Prostate gland (tissue), 2 donors: Measurements from ENCODE around the gene GRK3. TPM values are rescaled to one million over a fixed set of nuclear protein-coding genes. Genes with fewer than 3 reads are reported as not detected.

Experiments
- DNase-seq: peaks from one replicate; pipeline ENCODE4 v3.0.0-alpha.2; 2019; ENCODE audit warnings: low spot score
- H3K27ac ChIP-seq, 2 donors: fragments of 200-600 bp; sonication (generic); 2 replicates each; pipeline ENCODE4 v1.5.1; 2017 to 2019
- H3K27me3 ChIP-seq: fragments of 200-600 bp; sonication (generic); replicated peaks from 2 replicates; pipeline ENCODE4 v1.5.1; 2019; ENCODE audit not compliant: insufficient read depth
- H3K36me3 ChIP-seq, 2 donors: fragments of 200-600 bp; sonication (generic); 1 replicate in 1 of 2; 2 replicates in 1 of 2; pipeline versions ENCODE4 v1.5.1 to v1.8.1; 2017 to 2019
- H3K4me1 ChIP-seq: fragments of 200-600 bp; sonication (generic); replicated peaks from 2 replicates; pipeline ENCODE4 v1.5.1; 2019
- H3K4me3 ChIP-seq, 2 donors: fragments of 200-600 bp; sonication (generic); 2 replicates each; pipeline ENCODE4 v1.5.1; 2017 to 2019
- H3K9me3 ChIP-seq: fragments of 200-600 bp; sonication (generic); 2 replicates; pipeline ENCODE4 v1.5.1; 2017
- POLR2A ChIP-seq: fragments of 450-650 bp; IDR thresholded peaks from one replicate; pipeline ENCODE4 v1.6.1; 2016; ENCODE audit warnings: antibody characterized with exemption, mild to moderate bottlenecking
- POLR2AphosphoS5 ChIP-seq: sonication (generic); formaldehyde crosslinking; IDR thresholded peaks from one replicate; pipeline ENCODE4 v1.6.1; 2017; ENCODE audit warnings: antibody characterized with exemption
- WGBS: methylation state at CpG from one replicate; pipeline ENCODE4 v1.1.5; 2018; 5-methylcytosine and 5-hydroxymethylcytosine counted together
- intact Hi-C: fragments of 100-400 bp; cut with DNase I; formaldehyde crosslinking; loops from one replicate; pipeline ENCODE4 v1.14.2; 2022
- total RNA-seq, 2 donors: library from RNA; depleted of rRNA; stranded (reverse); fragments of >200 nt; gene quantifications; one replicate each; pipeline ENCODE4 v1.1.0, GENCODE V29; 2016
- TF ChIP-seq, protein P1 (sequence below), 4 experiments: fragments of 200-600 bp in 2 of 4; fragments of 450-650 bp in 2 of 4; sonication (generic) in 2 of 4; IDR thresholded peaks; 1 replicate in 3 of 4; 2 replicates in 1 of 4; pipeline ENCODE4 v1.5.1; 2016 to 2019; ENCODE audit warnings: antibody characterized with exemption in 4 of 4, mild to moderate bottlenecking in 2 of 4, moderate library complexity in 2 of 4

Gene GRK3
- total RNA-seq, 2 donors from 2014 or later, result 10.2 to 16.9 TPM

DNA sequence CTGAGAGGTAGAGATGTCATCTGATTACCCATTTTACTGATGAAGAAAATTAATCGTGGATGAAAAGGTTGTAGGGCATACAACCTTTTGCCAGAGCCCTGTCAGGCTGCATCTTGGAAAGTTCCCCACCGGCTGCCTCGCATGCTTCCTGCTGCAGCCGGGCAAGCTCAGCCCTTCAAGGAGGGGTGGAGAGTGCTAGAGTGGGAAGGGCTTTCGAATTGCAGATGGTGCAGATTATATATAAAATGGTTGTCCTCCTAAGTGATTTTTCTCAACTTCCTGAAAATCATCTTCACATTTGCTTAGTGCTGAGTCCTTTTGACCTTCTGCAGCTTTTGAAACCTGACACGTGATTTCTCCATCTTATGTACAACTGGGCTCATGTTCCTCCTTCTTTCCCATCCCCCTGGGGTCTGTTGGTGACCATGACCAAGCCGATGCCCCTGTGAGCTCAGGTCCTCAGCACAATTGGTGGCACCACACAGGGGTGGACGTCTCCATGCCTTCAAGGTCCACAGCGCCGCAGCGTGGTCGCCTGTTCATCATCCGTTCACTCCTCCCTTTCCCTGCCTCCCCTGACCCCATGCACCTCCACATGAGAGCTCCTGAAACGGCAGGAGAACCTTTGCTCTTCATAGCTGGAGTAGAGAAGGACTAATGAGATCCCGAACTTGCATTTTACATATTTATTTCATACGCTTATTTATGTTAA lies 129.9 kb downstream of the GRK3 start:
- Histone ChIP-seq H3K36me3 (no peaks in the 10 kb centered on the region), H3K4me1 (no peaks in the 10 kb centered on the region), H3K4me3 (no peak overlapping the region), H3K27ac (no peak overlapping the region), H3K27me3 (no peaks in the 10 kb centered on the region), H3K9me3 (no peaks in the 10 kb centered on the region)
- WGBS, result 89% methylated on average over 16 of the region's 16 CpGs
- no peak for DNase-seq
- intact Hi-C loops, result loop anchor here (10.0 kb wide), 1 partner anchor 150 kb away; no protein-coding TSS in a partner anchor
- TF ChIP-seq POLR2A, result no peak
- no peak for TF ChIP-seq POLR2AphosphoS5
- TF ChIP-seq, protein P1, sequence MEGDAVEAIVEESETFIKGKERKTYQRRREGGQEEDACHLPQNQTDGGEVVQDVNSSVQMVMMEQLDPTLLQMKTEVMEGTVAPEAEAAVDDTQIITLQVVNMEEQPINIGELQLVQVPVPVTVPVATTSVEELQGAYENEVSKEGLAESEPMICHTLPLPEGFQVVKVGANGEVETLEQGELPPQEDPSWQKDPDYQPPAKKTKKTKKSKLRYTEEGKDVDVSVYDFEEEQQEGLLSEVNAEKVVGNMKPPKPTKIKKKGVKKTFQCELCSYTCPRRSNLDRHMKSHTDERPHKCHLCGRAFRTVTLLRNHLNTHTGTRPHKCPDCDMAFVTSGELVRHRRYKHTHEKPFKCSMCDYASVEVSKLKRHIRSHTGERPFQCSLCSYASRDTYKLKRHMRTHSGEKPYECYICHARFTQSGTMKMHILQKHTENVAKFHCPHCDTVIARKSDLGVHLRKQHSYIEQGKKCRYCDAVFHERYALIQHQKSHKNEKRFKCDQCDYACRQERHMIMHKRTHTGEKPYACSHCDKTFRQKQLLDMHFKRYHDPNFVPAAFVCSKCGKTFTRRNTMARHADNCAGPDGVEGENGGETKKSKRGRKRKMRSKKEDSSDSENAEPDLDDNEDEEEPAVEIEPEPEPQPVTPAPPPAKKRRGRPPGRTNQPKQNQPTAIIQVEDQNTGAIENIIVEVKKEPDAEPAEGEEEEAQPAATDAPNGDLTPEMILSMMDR (IDR thresholded peaks at IDR 0.05), result no peak

DNA sequence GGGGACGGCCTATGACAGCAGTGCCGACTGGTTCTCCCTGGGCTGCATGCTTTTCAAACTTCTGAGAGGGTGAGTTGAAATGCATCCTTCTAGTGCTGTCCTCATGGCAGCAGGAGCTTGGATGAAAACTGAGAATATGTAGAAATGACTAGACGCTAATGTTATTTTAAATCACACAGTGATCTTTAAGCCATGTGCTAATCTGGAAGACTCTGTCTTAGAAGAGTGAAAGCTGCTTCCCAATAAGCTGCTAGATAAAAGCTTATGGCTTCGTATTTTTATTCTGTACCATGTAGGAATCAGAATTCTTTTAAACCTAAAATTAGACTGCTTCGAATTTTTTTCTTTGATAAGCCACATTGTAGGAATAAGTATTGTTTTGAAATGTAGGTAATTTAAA lies 130.7 kb downstream of the GRK3 start:
- no peak for DNase-seq
- Histone ChIP-seq H3K27me3 (no peaks in the 10 kb centered on the region), H3K4me3 (no peak overlapping the region), H3K4me1 (no peaks in the 10 kb centered on the region), H3K36me3 (no peaks in the 10 kb centered on the region), H3K27ac (no peak overlapping the region), H3K9me3 (no peaks in the 10 kb centered on the region)
- TF ChIP-seq POLR2A, result no peak
- TF ChIP-seq, protein P1 (IDR thresholded peaks at IDR 0.05), result no peak
- intact Hi-C loops, result loop anchor here (10.0 kb wide), 1 partner anchor 150 kb away; no protein-coding TSS in a partner anchor
- WGBS, result 91% methylated on average over 5 of the region's 5 CpGs

DNA sequence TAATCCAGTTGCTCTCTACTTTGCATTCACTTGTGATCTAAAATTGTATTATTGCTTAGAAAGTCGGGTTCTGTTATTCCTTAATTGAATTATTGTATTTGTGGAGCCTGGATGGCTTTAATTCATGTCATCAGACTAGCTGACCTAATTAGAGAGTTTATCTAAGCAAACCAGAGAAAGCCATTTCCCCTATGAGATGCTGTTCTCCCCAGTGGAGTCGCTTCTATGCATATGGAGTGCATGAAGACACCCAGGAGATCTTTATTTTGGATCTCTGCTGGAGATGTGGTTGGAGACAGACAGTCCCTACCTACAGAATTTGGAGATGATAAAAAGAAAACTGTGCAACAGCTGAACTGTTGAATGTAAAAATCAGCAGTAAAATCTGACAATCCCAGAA lies 132.3 kb downstream of the GRK3 start:
- no peaks in the 10 kb centered on the region for H3K36me3 ChIP-seq
- WGBS, result 41% methylated on average over 2 of the region's 2 CpGs
- no peak overlapping the region for H3K4me3 ChIP-seq
- peak overlapping the region in 1 of 2 donors; percentile 17 for H3K27ac ChIP-seq
- H3K4me1 ChIP-seq, result no peaks in the 10 kb centered on the region
- no peaks in the 10 kb centered on the region for H3K9me3 ChIP-seq
- intact Hi-C loops, result loop anchor here (10.0 kb wide), 1 partner anchor 152 kb away; no protein-coding TSS in a partner anchor
- TF ChIP-seq, protein P1 (IDR thresholded peaks at IDR 0.05), result no peak
- no peak for TF ChIP-seq POLR2AphosphoS5
- no peak for TF ChIP-seq POLR2A
- H3K27me3 ChIP-seq, result no peaks in the 10 kb centered on the region
- no peak for DNase-seq

DNA sequence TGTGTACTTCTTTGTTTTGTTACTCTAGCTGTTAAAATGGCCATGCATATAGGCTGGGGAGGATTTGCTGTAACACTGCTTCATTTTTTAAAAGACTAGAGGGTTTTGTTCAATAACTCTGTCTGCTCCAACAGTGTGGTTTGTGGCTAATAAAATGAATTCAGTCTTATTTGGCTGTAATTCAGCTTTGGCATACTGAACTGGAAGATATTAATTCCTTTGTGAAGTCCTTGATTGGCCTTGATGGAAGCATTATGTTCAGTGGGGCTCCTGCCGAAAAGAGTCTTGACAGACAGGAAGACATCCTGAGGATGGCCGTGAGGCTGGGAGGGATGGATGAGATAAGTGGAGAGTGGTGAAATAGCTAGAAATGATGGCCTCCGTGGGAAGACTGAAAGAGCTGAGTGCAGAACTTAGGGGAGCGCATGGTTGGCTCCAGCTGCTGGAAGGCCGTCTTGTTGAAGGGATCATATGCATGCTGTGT lies 132.7 kb downstream of the GRK3 start:
- Histone ChIP-seq H3K4me1 (no peaks in the 10 kb centered on the region), H3K36me3 (no peaks in the 10 kb centered on the region), H3K27me3 (no peaks in the 10 kb centered on the region), H3K4me3 (no peak overlapping the region), H3K27ac (peak overlapping the region in 1 of 2 donors; percentile 17), H3K9me3 (no peaks in the 10 kb centered on the region)
- TF ChIP-seq POLR2A (no peak), POLR2AphosphoS5 (no peak)
- TF ChIP-seq, protein P1 (IDR thresholded peaks at IDR 0.05), result no peak
- no peak for DNase-seq
- intact Hi-C loops, result loop anchor here (10.0 kb wide), 1 partner anchor 152 kb away; no protein-coding TSS in a partner anchor
- WGBS, result 64% methylated on average over 5 of the region's 5 CpGs

DNA sequence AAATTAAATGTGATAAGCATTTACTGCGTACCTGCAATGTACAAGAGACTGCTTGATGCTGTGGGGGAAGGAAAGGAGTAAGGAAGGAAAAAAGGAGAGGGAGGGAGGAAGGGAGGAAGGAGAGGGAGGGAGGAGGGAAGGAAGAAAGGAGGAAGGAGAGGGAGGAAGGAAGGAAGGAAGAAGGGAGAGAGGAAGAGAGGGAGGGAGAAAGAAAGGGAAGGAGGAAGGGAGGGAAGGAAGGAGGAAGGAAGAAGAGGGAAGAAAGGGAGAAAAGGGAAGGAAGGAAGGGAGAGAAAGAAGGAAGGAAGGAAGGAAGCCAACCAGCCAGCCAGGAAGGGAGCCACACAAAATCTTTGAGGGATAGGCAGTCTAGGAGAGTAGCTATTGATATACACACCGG lies 133.5 kb downstream of the GRK3 start:
- no peak overlapping the region for H3K4me3 ChIP-seq
- H3K36me3 ChIP-seq, result no peaks in the 10 kb centered on the region
- WGBS, result 85% methylated on average over 2 of the region's 2 CpGs
- H3K4me1 ChIP-seq, result no peaks in the 10 kb centered on the region
- H3K27me3 ChIP-seq, result no peaks in the 10 kb centered on the region
- H3K27ac ChIP-seq, result no peak overlapping the region
- DNase-seq, result no peak
- H3K9me3 ChIP-seq, result no peaks in the 10 kb centered on the region
- intact Hi-C loops, result loop anchor here (10.0 kb wide), 1 partner anchor 153 kb away; no protein-coding TSS in a partner anchor
- TF ChIP-seq POLR2A, result no peak
